GM12878 (cell line): ENCODE measurements around the gene BPIFA3.

ENCODE experiments used
- ESRRA ChIP-seq: IDR thresholded peaks from 2 replicates; pipeline ENCODE4 v1.6.1; 2012; ENCODE audit warnings: mild to moderate bottlenecking, low read length, improper control_type of control experiment
- EZH2 ChIP-seq: IDR thresholded peaks from 2 replicates; pipeline ENCODE4 v1.6.1; 2012; ENCODE audit warnings: low read depth, mild to moderate bottlenecking, control low read depth, inconsistent platforms, low read length, borderline replicate concordance; ENCODE audit not compliant: control insufficient read depth
- STAT1 ChIP-seq: fragments of 450-650 bp; conservative IDR thresholded peaks from 2 replicates; pipeline ENCODE4 v1.6.1; 2014; ENCODE audit warnings: antibody characterized with exemption, mild to moderate bottlenecking

- no peak for TF ChIP-seq STAT1
- no peak for TF ChIP-seq EZH2
- no peak for TF ChIP-seq ESRRA
Measured at GRCh38 chr20:33250666-33251065, 33.5 kb downstream of the BPIFA3 start.
